ENCODE results near the gene ANKRD33B. TPM values are rescaled to one million over a fixed set of nuclear protein-coding genes. Genes with fewer than 3 reads are reported as not detected.
A peak's percentile ranks its signal among the peaks of the same experiment; 100 is the strongest.

ANKRD33B gene
- polyA plus RNA-seq, 1 experiment, result 3.4 TPM

- CTCF ChIA-PET, result interaction anchor here (0.8 kb wide), 1 partner anchor 483 kb away, joined by 3 read pairs; no protein-coding TSS in a partner anchor
- POLR2A ChIA-PET, result no interaction called here
- DNase-seq (ENCODE audit: low read depth), result no peak
- Histone ChIP-seq H3K4me3 (ENCODE audit: low read depth, low read length) (no peak overlapping the region), H3K27me3 (ENCODE audit: control insufficient read depth, insufficient read depth, low read length) (no peaks in the 10 kb centered on the region), H3K36me3 (ENCODE audit: control insufficient read depth, insufficient read depth, low read length) (0 out of 2 replicates have a peak, but pooled peaks cover 1% of the 10 kb centered on the region)
- TF ChIP-seq CTCF (IDR thresholded peaks at IDR 0.05; ENCODE audit: insufficient read depth, low read depth, low read length), result no peak
Observed at GRCh38 chr5:10699987-10700386, 136.1 kb downstream of the ANKRD33B start.

- H3K4me3 ChIP-seq (ENCODE audit: low read depth, low read length), result no peak overlapping the region
- H3K36me3 ChIP-seq (ENCODE audit: control insufficient read depth, insufficient read depth, low read length), result 0 out of 2 replicates have a peak, but pooled peaks cover 1% of the 10 kb centered on the region
- ChIA-PET POLR2A (no interaction called here), CTCF (interaction anchor here (1.7 to 3.2 kb wide), 5 partner anchors 10 to 482 kb away, joined by 4 to 22 read pairs (median 7); no protein-coding TSS in a partner anchor)
- no peaks in the 10 kb centered on the region for H3K27me3 ChIP-seq (ENCODE audit: control insufficient read depth, insufficient read depth, low read length)
- no peak for TF ChIP-seq CTCF (IDR thresholded peaks at IDR 0.05; ENCODE audit: insufficient read depth, low read depth, low read length)
- no peak for DNase-seq (ENCODE audit: low read depth)
Observed at GRCh38 chr5:10700516-10700915, 136.6 kb downstream of the ANKRD33B start.

- ChIA-PET CTCF (interaction anchor here (0.7 to 3.2 kb wide), 19 partner anchors 11 to 481 kb away, joined by 3 to 22 read pairs (median 4); no protein-coding TSS in a partner anchor), POLR2A (no interaction called here)
- DNase-seq (ENCODE audit: low read depth), result no peak
- H3K36me3 ChIP-seq (ENCODE audit: control insufficient read depth, insufficient read depth, low read length), result 0 out of 2 replicates have a peak, but pooled peaks cover 1% of the 10 kb centered on the region
- no peaks in the 10 kb centered on the region for H3K27me3 ChIP-seq (ENCODE audit: control insufficient read depth, insufficient read depth, low read length)
- TF ChIP-seq CTCF (IDR thresholded peaks at IDR 0.05; ENCODE audit: insufficient read depth, low read depth, low read length), result peak; percentile 63
- no peak overlapping the region for H3K4me3 ChIP-seq (ENCODE audit: low read depth, low read length)
Observed at GRCh38 chr5:10701567-10702039, 137.7 kb downstream of the ANKRD33B start.

GRCh38 chr5:10702040-10702629 lies 138.3 kb downstream of the ANKRD33B start:
- CTCF ChIA-PET, result interaction anchor here (0.7 to 3.2 kb wide), 20 partner anchors 11 to 481 kb away, joined by 3 to 22 read pairs (median 4); no protein-coding TSS in a partner anchor
- POLR2A ChIA-PET, result no interaction called here
- no peaks in the 10 kb centered on the region for H3K27me3 ChIP-seq (ENCODE audit: control insufficient read depth, insufficient read depth, low read length)
- TF ChIP-seq CTCF (IDR thresholded peaks at IDR 0.05; ENCODE audit: insufficient read depth, low read depth, low read length), result no peak
- peak; percentile 60 for DNase-seq (ENCODE audit: low read depth)
- no peak overlapping the region for H3K4me3 ChIP-seq (ENCODE audit: low read depth, low read length)
- 0 out of 2 replicates have a peak, but pooled peaks cover 1% of the 10 kb centered on the region for H3K36me3 ChIP-seq (ENCODE audit: control insufficient read depth, insufficient read depth, low read length)

GRCh38 chr5:10702911-10703491 lies 139.1 kb downstream of the ANKRD33B start:
- Histone ChIP-seq H3K36me3 (ENCODE audit: control insufficient read depth, insufficient read depth, low read length) (0 out of 2 replicates have a peak, but pooled peaks cover under 1% of the 10 kb centered on the region), H3K27me3 (ENCODE audit: control insufficient read depth, insufficient read depth, low read length) (no peaks in the 10 kb centered on the region), H3K4me3 (ENCODE audit: low read depth, low read length) (no peak overlapping the region)
- no peak for DNase-seq (ENCODE audit: low read depth)
- CTCF ChIA-PET, result interaction anchor here (0.5 to 3.2 kb wide), 7 partner anchors 12 to 480 kb away, joined by 3 to 22 read pairs (median 7); no protein-coding TSS in a partner anchor
- POLR2A ChIA-PET, result interaction anchor here (0.7 kb wide), 1 partner anchor 154 kb away, joined by 3 read pairs; no protein-coding TSS in a partner anchor
- TF ChIP-seq CTCF (IDR thresholded peaks at IDR 0.05; ENCODE audit: insufficient read depth, low read depth, low read length), result no peak
